ENCODE measurements around the gene ZFR2. TPM values are rescaled to one million over a fixed set of nuclear protein-coding genes. Genes with fewer than 3 reads are reported as not detected.
A peak's percentile ranks its signal among the peaks of the same experiment; 100 is the strongest.

ZFR2 gene
- polyA plus RNA-seq, 2 of the 4 experiments (the other 2 are of a cell fraction) = 0.14 to 0.30 TPM

GRCh38 chr19:3893509-3894179 lies 24.8 kb upstream of the ZFR2 start:
- H3K4me2 ChIP-seq = no peak overlapping the region
- FAIRE-seq (no peak), ATAC-seq (0 out of 6 replicates have a peak, but pooled peaks of 1 of the 2 experiments have one; percentile 34), DNase-seq (ENCODE audit: low read depth in 1 of 2, low spot score in 1 of 2) (no peak)
- no peak for TF ChIP-seq RCOR1 (IDR thresholded peaks at IDR 0.05; ENCODE audit: low read depth, low read length)
- TF ChIP-seq, protein P1, sequence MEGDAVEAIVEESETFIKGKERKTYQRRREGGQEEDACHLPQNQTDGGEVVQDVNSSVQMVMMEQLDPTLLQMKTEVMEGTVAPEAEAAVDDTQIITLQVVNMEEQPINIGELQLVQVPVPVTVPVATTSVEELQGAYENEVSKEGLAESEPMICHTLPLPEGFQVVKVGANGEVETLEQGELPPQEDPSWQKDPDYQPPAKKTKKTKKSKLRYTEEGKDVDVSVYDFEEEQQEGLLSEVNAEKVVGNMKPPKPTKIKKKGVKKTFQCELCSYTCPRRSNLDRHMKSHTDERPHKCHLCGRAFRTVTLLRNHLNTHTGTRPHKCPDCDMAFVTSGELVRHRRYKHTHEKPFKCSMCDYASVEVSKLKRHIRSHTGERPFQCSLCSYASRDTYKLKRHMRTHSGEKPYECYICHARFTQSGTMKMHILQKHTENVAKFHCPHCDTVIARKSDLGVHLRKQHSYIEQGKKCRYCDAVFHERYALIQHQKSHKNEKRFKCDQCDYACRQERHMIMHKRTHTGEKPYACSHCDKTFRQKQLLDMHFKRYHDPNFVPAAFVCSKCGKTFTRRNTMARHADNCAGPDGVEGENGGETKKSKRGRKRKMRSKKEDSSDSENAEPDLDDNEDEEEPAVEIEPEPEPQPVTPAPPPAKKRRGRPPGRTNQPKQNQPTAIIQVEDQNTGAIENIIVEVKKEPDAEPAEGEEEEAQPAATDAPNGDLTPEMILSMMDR (IDR thresholded peaks at IDR 0.05) = no peak
- no peak for TF ChIP-seq ZSCAN20 (CRISPR knock-in tag; IDR thresholded peaks at IDR 0.05)
- no peak for TF ChIP-seq ESRRA (IDR thresholded peaks at IDR 0.05; ENCODE audit: borderline replicate concordance, low read length)
- TF ChIP-seq ZC3H11A (IDR thresholded peaks at IDR 0.05) = no peak
- TF ChIP-seq SMC3 (IDR thresholded peaks at IDR 0.05) = no peak
- H3K4me3 ChIP-seq = no peak overlapping the region
- H3K27ac ChIP-seq = no peak overlapping the region
- H3K9me3 ChIP-seq = peaks cover 6% of the 10 kb centered on the region; the same call in 1 of the 3 replicates
- ChIA-PET POLR2A (no interaction called here), CTCF (interaction anchor here (1.4 kb wide), 2 partner anchors 13 to 72 kb away, joined by 3 to 4 read pairs; partner anchors contain the start of gene ATCAY)
- 49% methylated on average over 10 of the region's 12 CpGs for WGBS (ENCODE audit: missing lambda C conversion rate)
- H3K4me1 ChIP-seq = no peaks in the 10 kb centered on the region

DNA sequence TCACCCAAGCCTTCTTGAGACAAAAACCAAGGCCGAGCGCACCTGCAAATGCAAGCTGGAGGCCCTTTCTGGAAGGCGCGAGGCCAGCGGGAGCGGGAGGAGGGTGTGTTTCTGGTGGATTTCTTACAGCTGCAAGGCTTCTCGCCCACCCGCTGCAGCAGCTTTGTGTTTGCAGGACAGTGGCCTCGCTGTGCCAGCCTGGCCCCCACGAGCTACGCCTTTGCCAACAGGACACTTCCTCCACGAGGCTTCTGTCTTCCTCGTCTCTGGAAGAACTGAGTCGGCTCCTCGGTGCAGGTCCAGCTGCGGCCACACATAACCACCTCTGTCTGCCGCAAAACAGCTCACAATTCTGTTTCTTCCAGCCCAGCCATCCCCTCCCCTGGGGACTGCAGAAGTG lies 21.8 kb upstream of the ZFR2 start:
- ChIA-PET POLR2A (no interaction called here), CTCF (interaction anchor here (0.9 to 1.7 kb wide), 2 partner anchors 21 to 27 kb away, joined by 3 to 4 read pairs; no protein-coding TSS in a partner anchor)

More for the DNA sequence above, 21.8 kb upstream of the ZFR2 start:
- ATAC-seq = no peak
- DNase-seq (ENCODE audit: low read depth in 1 of 2, low spot score in 1 of 2) = no peak
- Histone ChIP-seq H3K4me2 (no peak overlapping the region), H3K4me1 (no peaks in the 10 kb centered on the region), H3K4me3 (no peak overlapping the region), H3K27ac (no peak overlapping the region), H3K9me3 (no peaks in the 10 kb centered on the region)
- no peak for TF ChIP-seq RFX5 (IDR thresholded peaks at IDR 0.05)
- TF ChIP-seq MAX (IDR thresholded peaks at IDR 0.05) = no peak
- TF ChIP-seq NR3C1 (IDR thresholded peaks at IDR 0.05) = no peak
- no peak for TF ChIP-seq CBX2 (IDR thresholded peaks at IDR 0.05; ENCODE audit: borderline replicate concordance, low read depth)
- TF ChIP-seq ATOH8 (CRISPR knock-in tag; IDR thresholded peaks at IDR 0.05; ENCODE audit: low read depth) = no peak
- TF ChIP-seq HDAC2 (IDR thresholded peaks at IDR 0.05) = no peak
- no peak for TF ChIP-seq FOSL2 (IDR thresholded peaks at IDR 0.05)
- TF ChIP-seq FOSL2 (CRISPR knock-in tag; IDR thresholded peaks at IDR 0.05) = no peak
- TF ChIP-seq, protein P2, sequence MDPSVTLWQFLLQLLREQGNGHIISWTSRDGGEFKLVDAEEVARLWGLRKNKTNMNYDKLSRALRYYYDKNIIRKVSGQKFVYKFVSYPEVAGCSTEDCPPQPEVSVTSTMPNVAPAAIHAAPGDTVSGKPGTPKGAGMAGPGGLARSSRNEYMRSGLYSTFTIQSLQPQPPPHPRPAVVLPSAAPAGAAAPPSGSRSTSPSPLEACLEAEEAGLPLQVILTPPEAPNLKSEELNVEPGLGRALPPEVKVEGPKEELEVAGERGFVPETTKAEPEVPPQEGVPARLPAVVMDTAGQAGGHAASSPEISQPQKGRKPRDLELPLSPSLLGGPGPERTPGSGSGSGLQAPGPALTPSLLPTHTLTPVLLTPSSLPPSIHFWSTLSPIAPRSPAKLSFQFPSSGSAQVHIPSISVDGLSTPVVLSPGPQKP (IDR thresholded peaks at IDR 0.05; ENCODE audit: low read depth, low read length) = no peak
- TF ChIP-seq JUNB (IDR thresholded peaks at IDR 0.05) = no peak
- no peak for TF ChIP-seq TFCP2L1 (CRISPR knock-in tag; IDR thresholded peaks at IDR 0.05)
- no peak for TF ChIP-seq EHF (CRISPR knock-in tag; IDR thresholded peaks at IDR 0.05)
- TF ChIP-seq EP300 (IDR thresholded peaks at IDR 0.05) = no peak
- TF ChIP-seq FOXS1 (CRISPR knock-in tag; IDR thresholded peaks at IDR 0.05) = no peak
- TF ChIP-seq, protein P3, sequence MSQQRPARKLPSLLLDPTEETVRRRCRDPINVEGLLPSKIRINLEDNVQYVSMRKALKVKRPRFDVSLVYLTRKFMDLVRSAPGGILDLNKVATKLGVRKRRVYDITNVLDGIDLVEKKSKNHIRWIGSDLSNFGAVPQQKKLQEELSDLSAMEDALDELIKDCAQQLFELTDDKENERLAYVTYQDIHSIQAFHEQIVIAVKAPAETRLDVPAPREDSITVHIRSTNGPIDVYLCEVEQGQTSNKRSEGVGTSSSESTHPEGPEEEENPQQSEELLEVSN (IDR thresholded peaks at IDR 0.05; ENCODE audit: borderline replicate concordance, low read depth) = no peak
- TF ChIP-seq REST (IDR thresholded peaks at IDR 0.05) = no peak
- WGBS (ENCODE audit: missing lambda C conversion rate) = 80% methylated on average over 17 of the region's 17 CpGs
- no peak for FAIRE-seq
